GM21786 (cell line): Measurements from ENCODE around the gene UBE2B.
"Not testable (repeated sequence)": the region's sequence is repeated elsewhere in the genome, so short reads cannot be mapped to it uniquely, and the experiment has no call there.

Experiments used
- ATAC-seq: cut with Tn5 transposase; IDR thresholded peaks from one replicate; pipeline ENCODE4 v1.9.1; 2021; ENCODE audit not compliant: unreplicated experiment

UBE2B gene

GRCh38 chr5:134397196-134397595 lies 25.8 kb downstream of the UBE2B start:
- no peak for ATAC-seq

GRCh38 chr5:134398609-134399155 lies 27.3 kb downstream of the UBE2B start:
- no peak for ATAC-seq

- ATAC-seq, result no peak
These were observed 32.6 kb downstream of the UBE2B start for GRCh38 chr5:134403951-134404350.

- no peak for ATAC-seq
These were observed 35.0 kb downstream of the UBE2B start for GRCh38 chr5:134406390-134406789.

GRCh38 chr5:134409321-134409720 lies 38.0 kb downstream of the UBE2B start:
- ATAC-seq, result no peak

- ATAC-seq, result no peak
These were observed 39.5 kb downstream of the UBE2B start for GRCh38 chr5:134410822-134411221.

- no peak for ATAC-seq
These were observed 39.8 kb downstream of the UBE2B start for GRCh38 chr5:134411228-134411545.

GRCh38 chr5:134411546-134412266 lies 40.3 kb downstream of the UBE2B start, which contains the start of gene CDKN2AIPNL:
TSS of gene CDKN2AIPNL (minus strand) at chr5:134411881. CDS start at chr5:134411854, 27 bp downstream.
- peak; percentile 98 for ATAC-seq

GRCh38 chr5:134413046-134413445 lies 41.7 kb downstream of the UBE2B start:
- ATAC-seq, result no peak

GRCh38 chr5:134417707-134418106 lies 46.3 kb downstream of the UBE2B start:
- ATAC-seq, result no peak

- no peak for ATAC-seq
These were observed 47.6 kb downstream of the UBE2B start for GRCh38 chr5:134418958-134419357.

GRCh38 chr5:134420343-134420742 lies 49.0 kb downstream of the UBE2B start:
- ATAC-seq, result no peak

GRCh38 chr5:134421038-134421437 lies 49.7 kb downstream of the UBE2B start:
- not testable (repeated sequence) for ATAC-seq

GRCh38 chr5:134422791-134423365 lies 51.5 kb downstream of the UBE2B start:
- ATAC-seq, result no peak

- ATAC-seq, result no peak
These were observed 52.0 kb downstream of the UBE2B start for GRCh38 chr5:134423376-134423775.

- ATAC-seq, result no peak
These were observed 55.0 kb downstream of the UBE2B start for GRCh38 chr5:134426361-134426760.

GRCh38 chr5:134427540-134428041 lies 56.2 kb downstream of the UBE2B start:
- ATAC-seq, result no peak

- ATAC-seq, result no peak
These were observed 58.7 kb downstream of the UBE2B start for GRCh38 chr5:134430001-134430569.

- ATAC-seq, result no peak
These were observed 60.8 kb downstream of the UBE2B start for GRCh38 chr5:134432174-134432573.

GRCh38 chr5:134432677-134433359 lies 61.4 kb downstream of the UBE2B start:
- no peak for ATAC-seq

- no peak for ATAC-seq
These were observed 64.2 kb downstream of the UBE2B start for GRCh38 chr5:134435560-134435959.
